Mucosa of stomach (tissue), 1 donor: Measurements from ENCODE around the gene CFAP221.

Source experiments
- H3K27me3 ChIP-seq: one replicate; pipeline ENCODE4 v1.7.0; 2013; ENCODE audit warnings: mild to moderate bottlenecking, low read length; ENCODE audit not compliant: control insufficient read depth, insufficient read depth
- H3K36me3 ChIP-seq: one replicate; pipeline ENCODE4 v1.7.0; 2013; ENCODE audit warnings: low read length; ENCODE audit not compliant: control insufficient read depth, insufficient read depth
- H3K4me1 ChIP-seq: one replicate; pipeline ENCODE4 v1.7.0; 2013; ENCODE audit warnings: mild to moderate bottlenecking, low read length; ENCODE audit not compliant: control insufficient read depth, insufficient read depth
- H3K4me3 ChIP-seq: one replicate; pipeline ENCODE4 v1.7.0; 2013; ENCODE audit warnings: low read length
- H3K9ac ChIP-seq: one replicate; pipeline ENCODE4 v1.7.0; 2013; ENCODE audit warnings: mild to moderate bottlenecking, low read length, moderate library complexity
- H3K9me3 ChIP-seq: one replicate; pipeline ENCODE4 v1.7.0; 2013; ENCODE audit warnings: mild to moderate bottlenecking, low read length, moderate library complexity; ENCODE audit not compliant: control insufficient read depth
- donor health status: Pancreatic carcinoma.

Gene CFAP221

GRCh38 chr2:119680457-119681202, 136.4 kb downstream of the CFAP221 start:
- H3K27me3 ChIP-seq: no peaks in the 10 kb centered on the region
- peaks cover 15% of the 10 kb centered on the region for H3K4me1 ChIP-seq
- no peak overlapping the region for H3K9ac ChIP-seq
- no peaks in the 10 kb centered on the region for H3K9me3 ChIP-seq
- H3K36me3 ChIP-seq: no peaks in the 10 kb centered on the region
- H3K4me3 ChIP-seq: no peak overlapping the region

- H3K9ac ChIP-seq: no peak overlapping the region
- peaks cover 15% of the 10 kb centered on the region for H3K4me1 ChIP-seq
- H3K4me3 ChIP-seq: no peak overlapping the region
- H3K27me3 ChIP-seq: no peaks in the 10 kb centered on the region
- H3K36me3 ChIP-seq: no peaks in the 10 kb centered on the region
- H3K9me3 ChIP-seq: no peaks in the 10 kb centered on the region
These were observed 137.1 kb downstream of the CFAP221 start for GRCh38 chr2:119681203-119681867.

GRCh38 chr2:119681868-119682220, 137.6 kb downstream of the CFAP221 start:
- H3K4me1 ChIP-seq: peaks cover 15% of the 10 kb centered on the region
- no peaks in the 10 kb centered on the region for H3K9me3 ChIP-seq
- no peak overlapping the region for H3K9ac ChIP-seq
- H3K36me3 ChIP-seq: no peaks in the 10 kb centered on the region
- H3K27me3 ChIP-seq: no peaks in the 10 kb centered on the region
- no peak overlapping the region for H3K4me3 ChIP-seq

- Histone ChIP-seq H3K36me3 (no peaks in the 10 kb centered on the region), H3K27me3 (no peaks in the 10 kb centered on the region), H3K9me3 (no peaks in the 10 kb centered on the region), H3K4me3 (no peak overlapping the region), H3K9ac (no peak overlapping the region), H3K4me1 (peaks cover 15% of the 10 kb centered on the region)
These were observed 138.3 kb downstream of the CFAP221 start for GRCh38 chr2:119682578-119682977.

GRCh38 chr2:119683074-119683712, 138.9 kb downstream of the CFAP221 start:
- H3K4me1 ChIP-seq: peaks cover 9% of the 10 kb centered on the region

GRCh38 chr2:119683713-119684443, 139.6 kb downstream of the CFAP221 start:
- Histone ChIP-seq H3K4me3 (no peak overlapping the region), H3K4me1 (peaks cover 7% of the 10 kb centered on the region), H3K36me3 (no peaks in the 10 kb centered on the region), H3K9me3 (no peaks in the 10 kb centered on the region), H3K9ac (no peak overlapping the region), H3K27me3 (no peaks in the 10 kb centered on the region)

More at GRCh38 chr2:119683074-119683712, 138.9 kb downstream of the CFAP221 start:
- H3K9me3 ChIP-seq: no peaks in the 10 kb centered on the region
- H3K27me3 ChIP-seq: no peaks in the 10 kb centered on the region
- no peak overlapping the region for H3K9ac ChIP-seq
- no peak overlapping the region for H3K4me3 ChIP-seq
- H3K36me3 ChIP-seq: no peaks in the 10 kb centered on the region

- Histone ChIP-seq H3K9ac (no peak overlapping the region), H3K4me1 (peaks cover 6% of the 10 kb centered on the region), H3K9me3 (no peaks in the 10 kb centered on the region), H3K27me3 (no peaks in the 10 kb centered on the region), H3K36me3 (no peaks in the 10 kb centered on the region), H3K4me3 (no peak overlapping the region)
These were observed 140.3 kb downstream of the CFAP221 start for GRCh38 chr2:119684518-119684917.

GRCh38 chr2:119688616-119689015, 144.4 kb downstream of the CFAP221 start:
- H3K36me3 ChIP-seq: no peaks in the 10 kb centered on the region

GRCh38 chr2:119689218-119689617, 145.0 kb downstream of the CFAP221 start:
- H3K4me1 ChIP-seq: peaks cover 1% of the 10 kb centered on the region
- no peaks in the 10 kb centered on the region for H3K36me3 ChIP-seq
- no peak overlapping the region for H3K4me3 ChIP-seq
- no peaks in the 10 kb centered on the region for H3K27me3 ChIP-seq
- H3K9me3 ChIP-seq: no peaks in the 10 kb centered on the region
- no peak overlapping the region for H3K9ac ChIP-seq

More at GRCh38 chr2:119688616-119689015, 144.4 kb downstream of the CFAP221 start:
- Histone ChIP-seq H3K9me3 (no peaks in the 10 kb centered on the region), H3K9ac (no peak overlapping the region), H3K4me3 (no peak overlapping the region), H3K4me1 (no peaks in the 10 kb centered on the region), H3K27me3 (no peaks in the 10 kb centered on the region)

GRCh38 chr2:119691189-119691588, 146.9 kb downstream of the CFAP221 start:
- Histone ChIP-seq H3K36me3 (no peaks in the 10 kb centered on the region), H3K27me3 (no peaks in the 10 kb centered on the region), H3K4me1 (peaks cover 16% of the 10 kb centered on the region), H3K9me3 (no peaks in the 10 kb centered on the region), H3K4me3 (no peak overlapping the region), H3K9ac (no peak overlapping the region)

- no peaks in the 10 kb centered on the region for H3K27me3 ChIP-seq
- peaks cover 16% of the 10 kb centered on the region for H3K4me1 ChIP-seq
- no peaks in the 10 kb centered on the region for H3K9me3 ChIP-seq
- H3K4me3 ChIP-seq: no peak overlapping the region
- no peak overlapping the region for H3K9ac ChIP-seq
- H3K36me3 ChIP-seq: no peaks in the 10 kb centered on the region
These were observed 147.5 kb downstream of the CFAP221 start for GRCh38 chr2:119691651-119692245.
